CD4-positive, alpha-beta T cell treated with Interleukin-6 for 4 hours (primary cell): ENCODE measurements around the gene SORBS1.

Experiments
- DNase-seq: peaks from one replicate; pipeline ENCODE4 v3.0.0-alpha.2; 2020; ENCODE audit warnings: mixed read lengths

Gene SORBS1

DNA sequence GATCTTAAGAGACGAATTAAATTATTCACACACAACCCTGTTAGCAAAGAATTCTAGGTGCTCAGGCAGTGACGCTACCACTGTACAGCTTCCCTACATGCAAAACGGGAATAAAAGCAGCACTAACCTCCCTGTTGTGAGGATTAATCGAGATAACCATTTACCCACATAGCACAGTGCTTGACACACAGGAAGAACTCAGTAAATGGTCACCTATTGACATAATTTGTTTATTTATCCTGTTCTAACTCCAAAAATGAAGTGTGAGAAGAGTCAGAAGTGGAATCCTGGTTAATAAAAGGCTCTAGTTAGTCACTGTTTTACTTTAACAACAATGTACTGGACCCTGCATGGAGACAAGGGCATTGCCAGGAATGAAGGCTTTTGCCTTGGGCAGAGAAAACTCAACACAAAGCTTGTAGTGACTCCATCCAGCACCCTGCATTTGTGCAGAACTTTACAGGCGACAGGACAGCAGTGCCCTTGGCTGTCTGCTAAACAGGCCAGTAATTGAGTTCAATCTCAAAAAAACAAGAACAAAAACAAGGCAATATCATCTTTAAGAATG lies 103.8 kb downstream of the SORBS1 start:
- DNase-seq, result no peak

DNA sequence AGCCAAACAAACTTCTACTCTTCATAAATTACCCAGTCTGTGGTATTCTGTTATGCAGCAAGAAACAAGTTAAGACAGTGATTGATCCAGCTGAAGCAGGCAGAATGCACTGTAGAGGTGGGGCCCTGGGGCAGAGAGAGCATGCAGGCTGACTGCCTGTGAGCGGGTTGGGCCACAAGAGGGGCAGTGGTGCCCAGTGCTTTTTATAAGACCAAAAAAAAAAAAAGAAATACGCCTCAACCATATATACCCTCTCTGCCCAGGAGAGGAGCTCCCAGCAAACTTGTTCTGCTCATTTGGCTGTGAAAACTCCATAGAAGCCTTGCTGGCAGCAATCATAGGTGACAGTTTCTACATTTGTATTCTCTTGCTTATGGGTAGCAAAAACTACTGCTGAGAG lies 104.7 kb downstream of the SORBS1 start:
- DNase-seq, result no peak

DNA sequence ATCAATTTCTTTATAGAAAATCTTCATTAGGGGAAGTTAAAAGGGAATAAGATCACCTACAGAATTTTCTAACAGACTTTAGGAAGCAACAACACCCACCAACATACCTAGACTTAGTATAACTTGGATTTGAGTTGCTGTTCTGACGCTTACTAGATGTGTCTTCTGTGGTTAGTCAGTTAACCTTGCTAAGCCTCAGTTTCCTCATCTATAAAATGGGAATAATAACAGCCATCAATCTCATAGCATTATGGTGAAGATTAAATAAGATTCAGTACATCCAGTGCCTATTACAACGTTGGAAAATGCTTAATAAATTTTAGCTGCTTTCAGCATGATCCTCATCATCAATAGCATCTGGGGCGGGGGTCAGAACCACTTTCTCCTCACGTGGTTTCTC lies 106.2 kb downstream of the SORBS1 start:
- no peak for DNase-seq

DNA sequence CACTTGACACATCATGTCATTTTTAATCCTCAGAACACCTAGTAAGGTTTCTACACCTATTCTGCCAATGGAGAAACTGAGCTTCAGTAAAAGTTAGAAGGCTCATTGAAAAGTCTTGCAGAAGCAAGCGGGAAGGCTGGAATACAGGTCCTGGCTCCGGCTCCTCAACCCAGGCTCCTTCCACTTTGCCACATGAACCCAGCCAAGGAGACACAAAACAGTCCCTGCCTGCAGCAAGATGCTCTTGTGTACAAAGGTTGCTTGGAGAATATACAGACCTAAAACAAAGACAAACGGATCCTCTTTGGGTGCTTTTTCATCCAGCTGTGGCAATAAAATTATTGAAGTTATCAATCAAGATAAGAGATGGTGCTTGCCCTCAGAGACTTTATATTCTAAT lies 106.8 kb downstream of the SORBS1 start:
- DNase-seq, result no peak

DNA sequence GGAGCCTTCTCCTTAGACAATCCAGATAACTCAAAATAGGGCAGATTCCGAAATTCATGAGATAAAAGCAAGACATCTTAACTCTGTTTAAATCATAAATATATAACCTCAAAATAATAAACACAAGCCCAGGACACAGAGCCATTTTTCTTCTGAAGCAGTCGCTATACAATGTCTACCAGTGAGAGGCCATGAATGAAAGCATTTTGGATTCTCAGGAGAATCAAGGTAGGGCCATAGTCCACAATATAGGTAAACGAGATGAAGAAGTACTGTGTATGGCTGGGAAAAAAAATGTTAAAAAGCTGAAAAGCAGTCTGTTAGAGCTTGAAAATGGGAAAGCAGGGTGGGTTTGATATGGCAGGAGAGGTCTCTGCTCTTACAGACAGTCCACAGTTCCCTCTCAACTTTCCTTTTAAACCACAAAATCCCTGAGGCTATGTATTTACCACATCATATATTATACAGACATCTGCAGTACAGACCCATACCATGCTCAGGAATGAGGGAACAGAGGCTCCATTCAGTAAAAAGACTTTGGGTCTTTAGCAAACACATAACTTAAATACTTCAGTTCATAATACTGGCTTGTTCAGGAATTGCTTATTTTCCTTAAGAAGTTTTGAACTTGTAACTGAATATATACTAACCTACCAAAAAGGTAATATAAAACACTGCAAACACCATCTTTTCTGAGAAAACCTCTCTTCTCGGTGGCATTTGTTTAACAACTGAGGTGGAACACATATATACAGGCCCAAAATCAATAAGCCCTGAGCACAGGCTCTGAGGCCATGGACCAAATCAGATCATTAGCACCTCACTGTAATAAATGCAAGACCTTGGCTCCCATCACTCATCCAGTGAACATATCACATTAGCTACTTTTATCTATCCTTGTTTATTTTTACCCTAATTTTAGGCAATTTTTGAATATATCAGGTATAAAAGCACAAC lies 109.3 kb downstream of the SORBS1 start:
- no peak for DNase-seq

DNA sequence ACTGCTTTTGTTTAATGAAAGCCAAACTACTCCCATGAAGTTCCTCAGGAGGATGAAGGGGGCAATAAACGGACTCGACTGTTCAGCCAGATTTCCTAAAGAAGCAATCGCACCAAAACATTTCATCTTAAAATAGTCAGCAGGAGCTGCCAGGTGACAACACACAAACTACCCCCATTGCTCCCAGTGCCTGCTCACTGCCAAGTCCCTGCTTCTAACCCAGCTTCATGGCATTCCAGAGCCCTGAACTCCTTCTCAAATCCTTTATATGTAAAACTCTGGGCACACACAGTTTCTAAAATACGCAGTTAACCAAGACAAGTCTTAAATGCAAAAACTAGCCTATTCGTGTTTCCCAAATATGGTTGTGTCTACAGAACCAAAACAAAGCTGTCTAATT lies 110.0 kb downstream of the SORBS1 start:
- no peak for DNase-seq

DNA sequence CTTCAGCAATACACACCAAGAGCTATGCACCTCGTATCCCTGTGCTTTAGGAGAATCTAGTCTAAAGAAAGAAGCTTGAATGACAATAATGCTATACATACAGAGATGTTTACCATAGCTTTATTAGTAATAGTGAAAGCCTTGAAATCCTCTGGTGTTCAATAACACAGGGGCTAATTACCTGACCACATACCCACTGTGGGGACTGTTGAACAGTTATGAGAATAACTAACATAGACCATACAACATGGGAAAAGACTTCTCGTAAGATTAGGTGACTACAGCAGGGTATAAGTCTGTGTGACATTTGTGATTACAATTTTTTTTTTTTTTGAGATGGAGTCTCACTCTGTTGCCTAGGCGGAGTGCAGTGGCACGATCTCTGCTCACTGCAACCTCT lies 111.0 kb downstream of the SORBS1 start:
- DNase-seq, result no peak

DNA sequence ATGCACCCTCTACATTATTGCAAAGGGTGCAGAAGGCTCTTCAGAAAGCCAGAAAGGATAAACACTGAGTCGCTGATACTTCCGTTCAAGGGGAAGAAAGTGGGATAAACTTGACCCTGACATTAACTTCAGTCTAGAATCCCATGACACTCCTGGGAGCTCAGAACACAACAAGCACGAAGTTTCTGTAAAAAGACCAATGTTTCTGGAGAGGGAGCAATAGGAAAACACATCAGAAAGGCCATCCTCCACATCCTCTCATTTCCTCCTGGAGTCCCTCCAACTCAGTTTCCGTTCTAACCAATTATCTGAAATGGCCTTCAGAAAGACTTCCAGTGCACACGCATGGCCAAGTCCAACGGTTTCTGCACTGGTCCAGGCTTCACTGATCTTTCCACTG lies 113.5 kb downstream of the SORBS1 start:
- DNase-seq, result no peak

DNA sequence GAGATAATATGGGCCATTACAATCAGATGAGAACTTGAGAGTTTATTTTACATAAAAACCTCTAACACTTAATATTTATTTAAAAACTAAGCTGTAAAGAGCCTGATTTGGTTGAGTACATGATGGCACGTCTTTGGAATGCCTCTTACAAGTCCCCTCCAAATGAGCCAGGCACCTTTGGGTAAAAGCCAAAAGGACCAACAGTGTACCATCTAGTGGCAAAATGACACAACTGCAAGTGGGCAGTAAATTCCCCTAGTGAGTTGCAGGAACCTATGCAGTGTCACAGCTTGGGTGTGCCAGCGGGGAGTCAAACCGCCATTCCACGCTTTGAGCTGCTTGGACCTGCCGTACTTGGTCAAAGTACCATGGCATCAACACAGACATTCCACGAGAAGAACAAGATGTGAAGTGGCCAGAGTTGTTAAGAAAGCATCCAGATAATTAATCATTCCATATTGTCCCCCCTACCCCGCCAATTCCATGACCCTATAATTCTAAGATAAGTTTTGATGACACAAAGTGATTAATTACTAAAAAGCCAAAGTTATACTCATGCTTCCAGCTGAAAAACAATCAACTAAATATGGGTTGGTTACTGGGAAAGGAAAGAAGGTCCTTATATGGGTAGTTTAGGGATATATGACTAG lies 115.2 kb downstream of the SORBS1 start:
- DNase-seq, result peak; percentile 28

DNA sequence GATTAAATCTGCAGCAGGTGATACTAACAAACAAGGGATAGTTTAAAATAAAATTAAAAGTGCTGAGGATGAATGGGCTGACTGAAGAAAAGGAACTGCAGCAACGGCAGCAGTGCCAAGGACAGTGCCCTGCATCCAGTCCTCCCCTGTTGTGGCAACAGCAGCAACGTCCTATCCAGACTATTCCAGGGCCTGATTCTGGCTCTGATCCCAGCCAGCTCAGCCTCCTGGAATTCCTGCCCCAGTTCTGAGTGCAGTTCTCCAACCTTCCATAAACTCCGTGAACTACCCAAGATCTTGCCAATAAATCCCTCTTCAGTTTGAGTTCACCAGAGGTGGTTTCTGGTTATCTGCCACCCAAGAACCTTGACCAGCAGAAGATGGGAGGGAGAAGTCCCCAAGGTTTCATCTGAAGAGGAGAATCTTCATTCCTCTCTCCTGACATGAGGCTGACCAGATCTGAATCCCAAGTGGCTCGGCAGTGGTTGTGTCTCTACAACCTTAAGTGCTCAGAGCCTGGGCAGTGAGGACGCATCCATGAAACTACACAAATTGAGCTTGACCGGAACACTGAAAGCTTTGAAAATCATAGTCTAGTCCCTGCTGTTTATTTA lies 115.8 kb downstream of the SORBS1 start:
- DNase-seq, result no peak

DNA sequence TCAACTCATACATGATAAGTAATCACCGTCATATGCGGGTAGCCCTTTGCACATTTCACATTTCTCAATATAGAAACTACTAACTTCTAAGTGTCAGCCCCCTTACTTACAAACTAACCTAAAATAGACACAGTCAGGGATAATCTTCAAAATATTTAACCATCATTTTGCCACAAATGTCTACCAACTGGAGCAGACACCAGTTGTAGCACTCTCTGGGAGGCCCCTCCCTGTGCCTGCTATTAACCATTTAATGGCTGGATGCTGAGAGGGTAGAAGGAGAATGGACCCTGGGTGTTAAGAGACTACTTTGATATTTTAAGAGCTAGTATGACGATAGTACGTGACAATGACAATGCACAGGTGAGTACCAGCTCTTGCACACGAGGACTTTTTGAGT lies 116.4 kb downstream of the SORBS1 start:
- no peak for DNase-seq

DNA sequence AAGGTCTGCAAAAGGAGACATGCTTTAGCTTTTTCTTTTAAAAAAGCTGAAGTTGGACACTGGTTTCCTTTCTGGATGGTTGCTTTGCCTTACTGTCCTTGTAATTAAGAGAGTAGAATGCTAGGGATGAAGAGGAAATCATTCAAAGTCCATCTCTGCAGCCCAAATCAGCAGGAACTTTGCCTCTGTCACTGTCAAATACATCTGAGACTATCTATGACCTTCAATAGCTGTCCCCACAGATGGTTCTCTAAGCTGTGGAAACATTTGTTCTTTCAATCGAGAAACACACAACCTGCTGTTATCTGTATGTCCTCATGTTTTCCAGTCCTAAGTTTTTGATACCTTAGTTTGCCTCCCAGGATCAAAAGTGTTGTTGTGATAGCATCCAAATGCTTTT lies 117.5 kb downstream of the SORBS1 start:
- no peak for DNase-seq

DNA sequence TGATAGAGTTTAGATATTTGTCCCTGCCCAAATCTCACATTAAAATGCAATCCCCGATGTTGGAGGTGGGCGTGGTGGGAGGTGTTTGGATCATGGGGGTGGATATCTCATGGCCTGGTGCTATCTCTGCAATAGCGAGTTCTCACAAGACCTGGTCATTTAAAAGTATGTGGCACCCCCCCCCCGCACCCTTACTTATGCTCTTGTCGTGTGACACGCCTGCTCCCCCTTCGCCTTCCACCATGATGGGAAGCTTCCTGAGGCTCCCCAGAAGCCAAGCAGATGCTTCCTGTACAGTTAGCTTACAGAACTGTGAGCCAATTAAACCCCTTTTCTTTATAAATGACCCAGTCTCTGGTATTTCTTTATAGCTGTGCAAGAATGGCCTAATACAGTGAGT lies 118.8 kb downstream of the SORBS1 start:
- DNase-seq, result no peak

DNA sequence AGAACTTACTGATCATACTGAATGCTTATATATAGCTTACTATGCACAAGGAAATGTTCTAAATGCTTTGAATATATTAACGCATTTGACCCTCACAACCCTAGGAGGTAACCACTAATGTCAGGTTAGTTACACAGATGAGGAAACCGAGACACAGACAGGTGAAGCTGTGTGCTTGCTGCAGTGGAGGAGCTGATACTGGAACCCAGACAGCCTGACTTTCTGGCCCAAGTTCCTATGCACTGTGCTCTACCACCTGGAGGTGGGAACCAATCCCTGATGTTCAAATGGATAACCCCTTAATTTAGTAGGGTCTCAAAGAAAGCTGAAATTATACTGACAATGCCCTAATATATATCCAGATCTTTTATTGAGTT lies 119.6 kb downstream of the SORBS1 start:
- no peak for DNase-seq

DNA sequence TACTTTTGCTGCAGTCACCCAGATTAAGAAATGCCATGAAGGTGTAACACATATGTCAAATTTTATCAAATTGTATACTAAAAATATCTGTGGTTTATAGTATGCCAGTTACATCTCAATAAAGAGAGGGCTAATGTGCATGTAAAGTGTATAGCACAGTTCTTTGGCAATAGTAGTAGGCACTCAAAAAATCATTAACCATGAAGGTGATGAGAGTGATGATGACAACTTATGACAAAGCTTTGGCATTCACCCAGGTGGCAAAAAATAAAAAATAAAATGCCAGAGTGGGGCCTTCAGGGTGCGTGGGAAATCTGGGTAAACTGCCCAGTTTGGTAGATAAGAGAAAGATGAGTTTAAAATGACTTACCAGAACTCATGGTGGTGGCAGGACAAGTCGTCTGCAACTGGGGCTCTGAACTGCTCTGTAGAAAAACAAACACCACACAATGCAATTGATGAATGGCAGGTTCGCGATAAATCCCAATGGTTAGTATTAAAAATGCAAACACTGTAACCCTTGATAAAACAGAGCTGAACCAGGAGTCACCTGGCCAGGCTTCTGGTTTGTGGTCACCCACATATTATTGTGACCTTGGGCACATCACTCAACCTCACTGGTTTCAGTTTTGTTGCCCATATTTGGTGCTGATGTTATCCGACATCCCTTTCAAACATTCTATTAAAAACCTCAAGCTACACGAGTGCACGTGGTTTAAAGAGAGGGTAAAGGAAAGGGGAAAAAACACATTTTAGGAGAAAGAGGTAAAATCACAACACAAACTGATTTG lies 120.2 kb downstream of the SORBS1 start:
- no peak for DNase-seq

DNA sequence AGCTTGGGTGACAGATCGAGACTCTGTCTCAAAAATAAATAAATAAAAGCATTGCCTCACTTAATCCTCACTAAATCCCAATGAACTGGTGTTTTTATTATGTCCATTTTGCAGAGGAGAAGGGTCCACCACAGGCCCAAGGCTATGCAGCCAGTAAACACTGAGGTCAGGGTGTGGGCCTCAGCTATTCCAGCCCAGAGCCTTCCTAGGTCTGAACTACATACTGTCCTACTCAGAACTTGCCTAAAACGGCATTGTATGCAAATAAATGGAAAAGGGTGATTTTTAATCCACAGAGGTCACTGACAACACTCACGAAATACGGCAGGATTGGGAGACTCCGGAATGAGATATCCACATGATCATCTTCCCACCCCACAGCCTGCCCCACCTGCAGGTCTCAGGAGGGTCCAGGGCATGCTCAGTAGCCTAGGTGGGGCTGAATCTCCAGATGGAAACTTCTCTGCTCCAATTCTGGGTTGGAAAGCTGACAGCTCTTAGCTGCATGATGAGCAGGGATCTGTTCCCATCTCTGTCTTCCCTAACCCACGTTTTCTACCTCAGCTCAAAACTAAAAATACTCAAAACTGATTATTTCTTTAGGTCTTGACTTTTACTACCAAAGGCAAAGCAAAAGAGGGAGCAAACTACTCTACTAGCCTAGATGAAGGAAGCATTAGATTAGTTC lies 121.0 kb downstream of the SORBS1 start:
- no peak for DNase-seq

DNA sequence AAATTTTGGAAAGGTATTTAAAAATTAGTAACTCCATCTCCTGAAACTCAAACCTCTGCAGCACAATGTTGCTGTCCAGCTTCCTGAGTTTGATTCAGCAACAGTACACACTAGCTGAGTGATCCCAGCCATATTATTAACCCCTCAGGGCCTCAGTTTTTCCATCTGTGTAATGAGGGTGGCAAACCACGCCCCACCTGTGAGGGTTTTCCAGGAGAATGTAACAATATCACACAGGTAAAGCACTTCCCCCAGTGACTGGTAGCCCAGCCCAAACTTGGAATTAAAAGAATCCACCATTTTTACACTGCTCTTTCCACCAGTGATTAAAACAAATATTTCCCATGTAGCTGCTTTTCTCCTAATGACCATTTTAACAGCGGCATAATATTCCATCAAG lies 122.4 kb downstream of the SORBS1 start:
- no peak for DNase-seq

DNA sequence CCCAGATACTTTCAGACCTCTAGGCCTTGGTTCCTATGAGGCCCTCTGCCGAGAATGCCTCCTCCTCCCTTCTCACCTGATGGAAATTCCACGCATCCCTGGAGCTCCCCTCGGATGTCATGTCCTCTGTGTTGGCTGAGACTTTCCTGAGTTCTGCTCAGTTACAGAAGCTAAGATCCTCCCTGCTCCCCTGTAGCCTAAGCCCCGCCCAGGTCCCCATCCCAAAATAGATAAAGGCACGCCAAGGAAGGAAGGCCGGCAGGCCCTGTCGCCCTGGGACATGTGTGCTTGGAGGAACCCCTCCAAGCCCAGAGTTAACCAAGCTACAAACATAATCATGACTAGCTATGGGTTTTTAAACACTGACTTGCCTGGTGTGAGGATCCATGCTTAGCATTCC lies 123.5 kb downstream of the SORBS1 start:
- DNase-seq, result no peak

DNA sequence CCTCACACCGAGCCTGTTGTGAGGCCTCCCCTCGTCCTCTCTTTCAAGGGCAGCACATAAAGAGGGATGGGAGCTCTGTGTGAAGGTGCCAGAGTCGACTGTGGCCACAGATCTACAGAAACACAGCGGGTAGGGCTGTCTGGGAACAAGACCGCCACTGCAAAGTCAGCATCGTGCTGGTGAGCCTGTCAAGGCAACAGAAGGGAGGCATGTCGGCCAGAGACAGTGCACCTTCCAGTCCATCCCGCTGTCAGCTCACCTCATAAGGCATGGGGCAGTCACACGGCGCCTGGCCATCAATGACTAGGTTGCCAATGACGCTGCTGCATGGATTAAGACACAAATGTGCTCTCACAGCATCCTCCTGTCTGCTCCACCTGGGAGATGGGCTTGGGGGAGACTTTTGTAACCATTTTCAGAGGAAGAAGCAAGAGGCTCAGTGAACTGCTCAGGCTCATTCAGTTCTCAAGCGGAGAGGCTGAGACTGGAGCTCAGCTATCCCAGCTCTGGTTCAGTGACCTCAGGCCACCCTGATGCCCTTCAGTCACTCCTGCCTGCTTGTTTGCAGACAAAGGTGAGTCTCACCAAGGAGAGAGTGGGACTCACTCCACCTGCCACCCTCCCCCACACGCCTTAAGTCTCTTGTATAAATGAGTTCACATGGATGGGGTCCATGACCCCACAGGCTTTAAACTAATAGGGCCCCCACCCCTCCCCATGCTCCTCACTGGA lies 125.5 kb downstream of the SORBS1 start:
- no peak for DNase-seq

DNA sequence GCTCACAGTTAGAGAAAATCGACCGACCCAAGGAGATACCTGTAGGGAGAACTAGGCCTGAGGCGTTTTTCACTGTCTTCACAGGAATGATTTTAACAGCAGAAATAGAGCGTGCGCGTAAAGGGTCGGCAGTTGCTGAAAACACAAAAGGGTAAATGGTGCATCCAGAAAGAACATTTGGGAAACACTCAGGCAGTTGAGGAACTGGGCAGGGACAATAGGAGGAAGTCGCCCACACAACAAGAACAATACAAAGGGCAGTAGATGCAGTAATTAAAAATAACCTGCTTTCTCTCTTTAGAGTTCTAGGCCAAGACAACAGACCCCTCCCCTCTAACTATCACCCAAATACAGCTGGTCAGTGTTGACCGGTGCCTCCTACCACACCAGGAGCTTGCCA lies 126.6 kb downstream of the SORBS1 start:
- no peak for DNase-seq

DNA sequence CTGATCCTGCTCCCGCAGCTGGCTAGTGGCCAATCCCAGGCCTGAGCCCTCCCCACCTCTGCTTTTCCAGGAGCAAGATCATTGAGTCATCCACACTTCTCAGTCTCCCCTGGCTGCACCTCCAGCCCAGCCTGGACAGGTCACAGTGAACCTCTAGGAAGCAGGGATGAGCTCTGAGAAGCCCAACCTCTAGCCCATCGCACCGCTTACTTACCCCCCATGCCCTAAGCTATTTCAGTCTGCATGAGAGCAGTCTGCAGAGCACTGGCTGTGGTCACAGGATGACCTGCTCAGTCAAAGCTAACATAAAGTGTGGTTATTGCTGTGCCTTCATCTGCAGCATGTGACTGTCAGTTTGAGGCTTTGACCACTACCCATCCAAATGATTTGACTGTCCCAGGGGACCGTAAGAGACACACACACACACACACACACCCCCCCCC lies 129.2 kb downstream of the SORBS1 start:
- no peak for DNase-seq
